Epithelial cell of alveolus of lung (primary cell): Measurements from ENCODE around the gene COPS2. TPM values are rescaled to one million over a fixed set of nuclear protein-coding genes. Genes with fewer than 3 reads are reported as not detected.

ENCODE experiments used
- total RNA-seq: library from RNA; depleted of rRNA; stranded (reverse); fragments of >200 nt; gene quantifications from 2 replicates; pipeline ENCODE4 v1.2.1, GENCODE V29; 2015

Gene COPS2
- 39.6 and 85.9 TPM in 2 replicates for total RNA-seq

DNA sequence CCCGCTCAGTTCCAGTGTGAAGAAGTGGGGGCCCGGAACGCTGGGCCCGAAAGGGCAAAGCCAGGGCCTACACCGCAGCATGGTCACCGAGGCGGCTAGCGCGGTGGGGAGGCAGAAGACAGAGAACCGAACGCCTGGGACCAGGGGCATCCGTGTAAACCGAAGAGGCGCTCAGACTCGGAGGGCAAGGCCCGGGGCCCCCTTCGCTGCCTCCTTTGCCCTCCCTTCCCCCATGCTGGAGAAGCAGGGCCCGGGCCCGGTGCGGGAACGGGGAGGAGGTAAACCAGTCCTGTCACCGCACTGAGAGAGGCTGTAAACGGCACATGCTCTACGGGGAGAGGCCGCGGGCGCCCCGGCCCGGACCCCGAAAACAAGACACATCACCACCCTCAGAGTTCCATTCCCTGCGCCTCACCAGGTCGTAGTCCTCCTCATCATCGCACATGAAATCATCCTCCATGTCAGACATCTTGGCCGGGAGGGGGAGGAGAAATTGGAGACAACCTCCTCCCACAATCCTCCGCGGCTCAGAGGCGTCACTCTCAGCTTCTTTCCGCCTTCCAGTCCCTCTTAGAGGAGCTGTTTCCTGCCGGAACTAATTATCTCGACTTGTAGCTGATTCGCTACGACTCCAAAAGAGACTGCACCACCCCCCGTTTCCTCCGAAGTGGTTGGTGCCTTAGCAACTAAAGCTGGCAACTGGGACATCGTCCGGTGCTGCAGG is at the start of gene COPS2:
TSS of gene COPS2 (minus strand) at position 490 of the 724 bp plus-strand sequence. CDS start at position 469, 21 bp downstream.

DNA sequence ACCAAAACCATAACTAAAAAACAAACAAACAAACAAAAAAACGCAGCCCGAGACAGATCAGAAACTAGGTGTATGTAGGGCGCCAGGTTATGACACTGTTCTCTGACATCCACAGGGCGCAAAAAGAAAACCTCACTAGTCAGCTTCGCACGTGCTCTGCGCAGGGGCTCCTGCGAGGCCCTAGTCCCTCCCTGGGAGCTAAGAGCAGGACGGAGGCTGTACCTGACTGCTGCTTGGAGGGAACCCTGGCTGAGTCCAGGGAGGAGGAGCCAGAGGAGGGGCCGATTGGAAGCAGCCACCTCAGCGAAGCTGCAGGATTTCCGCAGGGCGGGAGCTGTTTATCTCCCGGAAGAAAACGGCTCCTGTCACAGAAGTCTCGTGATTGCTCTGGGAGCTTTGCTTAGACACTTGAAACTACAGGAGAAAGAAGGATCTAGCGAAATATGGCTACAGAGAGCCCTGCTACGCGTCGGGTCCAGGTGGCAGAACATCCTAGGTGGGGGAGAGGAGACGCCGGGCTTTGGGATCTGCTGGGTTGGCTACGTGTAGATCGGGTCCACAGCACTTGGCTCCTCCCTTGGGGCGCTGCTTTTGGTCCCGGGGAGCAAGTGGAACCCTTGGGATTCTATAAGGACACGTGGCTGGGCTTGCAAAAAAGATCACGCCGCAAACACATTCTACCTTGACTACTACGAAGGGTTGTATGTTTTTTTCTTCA is 14.6 kb upstream of the COPS2 start, which contains the start of gene GALK2:
TSS of gene GALK2 (plus strand) at position 368 of the 718 bp plus-strand sequence. CDS start at position 444, 76 bp downstream.

Other genes with a start within 250 kb of the COPS2 start
- 1.5 and 1.6 TPM in 2 replicates for gene SHC4, start 191.7 kb downstream of the COPS2 start, total RNA-seq
- gene SECISBP2L, start 109.2 kb downstream of the COPS2 start, total RNA-seq, result 17.8 and 29.1 TPM in 2 replicates
- gene GALK2, start 14.6 kb upstream of the COPS2 start, total RNA-seq, result 39.9 and 51.7 TPM in 2 replicates